GM18499 (cell line): ENCODE results near the gene TMEM141.
A peak's percentile ranks its signal among the peaks of the same experiment; 100 is the strongest.
"Not testable (repeated sequence)": the region's sequence is repeated elsewhere in the genome, so short reads cannot be mapped to it uniquely, and the experiment has no call there.

Source experiments
- ATAC-seq: cut with Tn5 transposase; IDR thresholded peaks from one replicate; pipeline ENCODE4 v1.9.1; 2021; ENCODE audit warnings: moderate number of reproducible peaks; ENCODE audit not compliant: insufficient read depth, unreplicated experiment

TMEM141 gene

DNA sequence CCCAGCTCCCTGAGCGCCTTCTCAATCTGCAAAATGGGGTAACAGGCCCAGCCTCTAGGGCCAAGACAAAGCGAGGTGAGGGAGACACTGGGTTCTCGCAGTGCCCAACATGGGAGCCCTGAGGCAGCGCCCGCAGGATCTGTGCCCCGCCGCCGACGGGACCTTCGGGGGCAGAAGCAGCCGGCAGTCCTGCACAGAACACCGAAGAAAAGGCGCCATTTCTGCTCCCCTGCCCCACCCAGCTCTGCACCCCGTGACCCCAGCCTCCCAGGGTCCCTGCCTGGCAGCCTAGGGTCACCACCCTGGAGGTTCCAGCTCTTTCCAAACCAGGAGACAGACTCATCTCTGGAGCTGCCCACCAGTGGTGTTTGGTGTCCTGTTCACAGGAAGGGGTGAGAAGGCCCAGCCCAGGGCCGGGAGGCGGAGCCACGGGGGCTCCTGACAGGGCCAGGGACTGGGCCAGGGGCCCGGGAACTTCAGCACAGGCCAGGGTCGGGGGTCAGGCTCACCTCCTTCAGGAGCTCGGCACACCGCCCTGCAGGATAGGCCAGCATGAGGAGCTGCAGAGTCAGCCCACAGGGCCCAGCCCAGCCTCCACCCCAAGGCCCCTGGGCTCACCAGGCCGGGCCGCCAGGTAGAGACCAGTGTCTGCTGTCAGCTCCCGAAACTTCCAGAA lies 36.4 kb upstream of the TMEM141 start:
- no peak for ATAC-seq

GRCh38 chr9:136755302-136756133 lies 35.6 kb upstream of the TMEM141 start:
- ATAC-seq = not testable (repeated sequence)

- no peak for ATAC-seq
These were observed 35.1 kb upstream of the TMEM141 start for GRCh38 chr9:136756134-136756438.

- no peak for ATAC-seq
These were observed 34.3 kb upstream of the TMEM141 start for GRCh38 chr9:136756836-136757235.

DNA sequence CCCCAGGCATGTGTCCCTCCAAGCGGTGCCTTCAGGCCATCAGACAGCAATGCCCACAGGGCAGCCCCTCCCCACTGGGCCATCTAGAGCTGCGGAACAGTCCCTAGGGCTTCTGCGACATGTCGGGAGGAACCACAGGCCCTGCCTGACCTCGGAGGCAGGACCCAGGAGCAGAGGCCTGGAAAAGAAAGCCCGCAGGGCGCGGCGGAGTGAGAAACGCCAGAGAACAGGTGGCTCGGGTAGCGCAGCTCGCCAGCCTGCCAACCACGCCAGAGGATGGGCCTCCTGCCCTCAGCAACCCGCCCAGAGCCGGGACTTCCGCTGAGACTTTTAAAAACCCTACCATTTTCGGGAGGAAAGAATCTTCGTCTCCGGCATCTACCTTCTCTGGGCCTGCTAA lies 33.8 kb upstream of the TMEM141 start:
- ATAC-seq = no peak

- ATAC-seq = no peak
These were observed 33.4 kb upstream of the TMEM141 start for GRCh38 chr9:136757751-136758140.

- ATAC-seq = no peak
These were observed 32.1 kb upstream of the TMEM141 start for GRCh38 chr9:136759001-136759400.

- no peak for ATAC-seq
These were observed 31.5 kb upstream of the TMEM141 start for GRCh38 chr9:136759436-136760325.

- ATAC-seq = no peak
These were observed 30.7 kb upstream of the TMEM141 start for GRCh38 chr9:136760424-136760823.

DNA sequence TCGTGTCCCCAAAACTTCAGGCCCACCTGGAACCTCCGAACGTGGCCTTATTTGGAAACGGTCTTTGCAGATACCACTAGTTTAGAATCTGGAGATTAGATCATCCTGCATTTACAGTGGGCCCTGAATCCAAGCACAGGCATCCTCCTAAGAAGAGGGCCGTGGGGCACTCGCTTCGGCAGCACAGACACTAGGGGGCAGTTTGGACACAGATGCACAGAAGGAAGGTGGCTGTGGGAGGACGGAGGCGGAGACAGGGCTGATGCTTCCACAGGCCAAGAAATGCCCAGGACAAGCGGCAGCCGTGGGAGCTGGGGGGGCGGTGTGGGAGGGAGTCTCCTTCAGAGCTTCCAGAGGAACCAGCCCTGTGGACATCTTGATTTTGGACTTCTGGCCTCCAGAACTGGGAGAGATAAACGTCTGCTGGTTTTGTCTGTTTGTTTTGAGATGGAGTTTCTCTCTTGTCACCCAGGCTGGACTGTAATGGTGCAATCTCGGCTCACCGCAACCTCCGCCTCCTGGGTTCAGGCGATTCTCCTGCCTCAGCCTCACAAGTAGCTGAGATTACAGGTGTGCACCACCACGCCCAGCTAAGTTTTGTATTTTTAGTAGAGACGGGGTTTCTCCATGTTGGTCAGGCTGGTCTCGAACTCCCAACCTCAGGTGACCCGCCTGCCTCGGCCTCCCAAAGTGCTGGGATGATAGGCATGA lies 30.2 kb upstream of the TMEM141 start:
- ATAC-seq = not testable (repeated sequence)

- no peak for ATAC-seq
These were observed 29.6 kb upstream of the TMEM141 start for GRCh38 chr9:136761545-136761981.

DNA sequence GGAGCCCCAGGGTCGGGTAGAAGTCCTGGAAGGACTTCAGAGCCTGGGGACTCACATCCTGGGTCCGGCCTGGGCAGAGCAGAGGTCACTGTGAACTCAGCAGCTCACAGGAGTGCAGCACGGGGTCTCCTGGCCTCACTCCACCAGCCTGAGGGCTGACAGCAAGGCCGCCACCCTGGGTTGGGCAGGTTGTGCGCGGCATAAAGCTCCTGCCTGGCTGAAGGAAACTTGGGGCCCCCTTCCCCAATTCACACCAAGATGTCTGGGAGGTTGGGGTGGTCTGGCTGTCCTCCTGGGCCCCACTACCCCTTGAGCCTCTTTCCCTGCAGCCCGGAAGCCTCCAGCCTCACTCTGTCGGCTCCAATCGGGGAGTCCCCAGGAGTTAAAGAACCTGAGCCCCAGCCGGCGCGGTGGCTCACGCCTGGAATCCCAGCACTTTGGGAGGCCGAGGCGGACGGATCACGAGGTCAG lies 28.9 kb upstream of the TMEM141 start:
- ATAC-seq = no peak

DNA sequence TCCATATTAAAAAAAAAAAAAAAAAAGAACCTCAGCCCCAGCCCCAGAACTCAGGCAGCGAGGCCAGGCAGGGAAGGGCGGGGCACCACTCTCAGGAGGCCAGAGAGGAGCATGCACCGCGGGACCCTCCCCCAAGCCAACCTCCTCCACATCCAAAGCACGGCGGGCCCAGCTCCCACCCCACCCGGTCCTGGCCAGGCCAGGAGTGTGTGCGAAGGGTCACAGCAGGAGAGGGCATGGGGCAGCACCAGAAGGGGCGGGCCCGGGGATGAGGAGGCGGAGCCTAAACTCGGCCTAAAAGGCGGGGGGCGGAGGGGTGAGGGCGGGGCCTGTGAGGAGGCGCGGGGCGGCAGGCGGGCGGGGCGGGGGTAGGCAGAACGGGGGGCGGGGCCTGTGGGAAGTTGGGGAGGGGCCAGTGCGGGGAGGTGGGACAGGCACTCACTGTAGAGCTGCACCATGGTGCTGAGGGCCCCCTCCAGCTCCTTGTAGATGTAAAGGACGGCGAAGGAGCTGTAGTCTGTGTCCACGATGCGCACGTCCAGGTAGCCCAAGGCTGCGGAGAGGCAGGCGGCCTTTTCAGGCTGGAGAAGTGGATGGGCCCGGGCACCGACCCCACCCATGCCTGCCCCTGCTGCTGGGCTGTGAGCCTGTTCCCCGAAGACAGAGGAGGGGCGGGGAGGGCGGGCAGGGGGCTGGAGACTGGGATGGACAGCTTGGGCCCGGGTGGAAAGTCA lies 28.1 kb upstream of the TMEM141 start:
- ATAC-seq = no peak

GRCh38 chr9:136763649-136764035 lies 27.5 kb upstream of the TMEM141 start:
- no peak for ATAC-seq

GRCh38 chr9:136764301-136764891 lies 26.7 kb upstream of the TMEM141 start, which contains the start of gene LCN15:
LCN15 (minus strand) TSS chr9:136764518; CDS start chr9:136764488, 30 bp downstream.
- no peak for ATAC-seq

DNA sequence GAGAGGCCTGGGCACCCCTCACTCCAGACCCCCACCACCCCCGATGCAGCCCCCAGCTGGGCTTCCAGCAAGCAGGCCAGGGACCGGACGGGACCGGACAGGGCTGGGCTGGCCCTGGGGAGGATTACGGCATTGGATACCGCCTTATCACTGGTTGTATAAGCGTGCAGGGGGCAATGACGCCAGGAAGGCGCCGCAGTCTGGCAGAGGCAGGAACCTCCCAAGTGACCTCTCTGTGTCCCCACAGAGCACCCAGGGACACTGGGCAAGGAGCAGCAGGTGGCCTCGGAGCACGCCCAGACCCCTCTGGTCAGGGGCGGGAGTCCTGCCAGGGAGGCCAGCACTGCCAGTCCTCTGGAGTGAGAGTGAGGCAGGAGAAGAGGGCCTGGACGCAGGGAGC lies 26.1 kb upstream of the TMEM141 start:
- no peak for ATAC-seq

- peak; percentile 42 for ATAC-seq
These were observed 25.3 kb upstream of the TMEM141 start for GRCh38 chr9:136765745-136766409.

- not testable (repeated sequence) for ATAC-seq
These were observed 24.6 kb upstream of the TMEM141 start for GRCh38 chr9:136766410-136767120.
